Vagina (tissue), 2 donors: ENCODE results near the gene CLDN16.

ENCODE experiments used
- CTCF ChIP-seq, 3 experiments: fragments of 450-650 bp in 2 of 3; fragments of 200-600 bp in 1 of 3; sonication (generic) in 1 of 3; IDR thresholded peaks; one replicate each; pipeline ENCODE4 v1.5.1; 2017 to 2019; ENCODE audit warnings: antibody characterized with exemption in 3 of 3, mild to moderate bottlenecking in 2 of 3, moderate library complexity in 2 of 3
- POLR2A ChIP-seq, 2 donors: fragments of 450-650 bp; IDR thresholded peaks; one replicate each; pipeline ENCODE4 v1.6.1; 2017; ENCODE audit warnings: antibody characterized with exemption in 2 of 2, mild to moderate bottlenecking in 2 of 2, moderate library complexity in 2 of 2

- TF ChIP-seq CTCF (IDR thresholded peaks at IDR 0.05), result no peak
- TF ChIP-seq POLR2A (IDR thresholded peaks at IDR 0.05), result no peak
Observed at GRCh38 chr3:190371152-190371551, 16.8 kb upstream of the CLDN16 start.
